RKO (cell line): ENCODE data around the gene MAPT.

ENCODE experiments used
- DNase-seq: peaks from one replicate; pipeline ENCODE4 v3.0.0-alpha.2; 2016; ENCODE audit warnings: low spot score

MAPT gene

GRCh38 chr17:45974916-45975630, 80.7 kb downstream of the MAPT start:
- DNase-seq = no peak

GRCh38 chr17:45975640-45976295, 81.4 kb downstream of the MAPT start:
- DNase-seq = no peak

GRCh38 chr17:45976391-45976754, 82.0 kb downstream of the MAPT start:
- DNase-seq = no peak

- no peak for DNase-seq
These were observed 82.6 kb downstream of the MAPT start for GRCh38 chr17:45976755-45977505.

- no peak for DNase-seq
These were observed 83.1 kb downstream of the MAPT start for GRCh38 chr17:45977506-45977824.

- no peak for DNase-seq
These were observed 83.7 kb downstream of the MAPT start for GRCh38 chr17:45977976-45978626.

GRCh38 chr17:45979137-45979536, 84.8 kb downstream of the MAPT start:
- DNase-seq = no peak

GRCh38 chr17:45980855-45981254, 86.5 kb downstream of the MAPT start:
- DNase-seq = no peak

GRCh38 chr17:45981306-45981705, 87.0 kb downstream of the MAPT start:
- DNase-seq = no peak

GRCh38 chr17:45982791-45983613, 88.6 kb downstream of the MAPT start:
- DNase-seq = no peak

- DNase-seq = no peak
These were observed 89.4 kb downstream of the MAPT start for GRCh38 chr17:45983614-45984310.

- no peak for DNase-seq
These were observed 90.0 kb downstream of the MAPT start for GRCh38 chr17:45984368-45984767.

GRCh38 chr17:45985447-45985846, 91.1 kb downstream of the MAPT start:
- DNase-seq = no peak

GRCh38 chr17:45986056-45986455, 91.7 kb downstream of the MAPT start:
- DNase-seq = no peak

GRCh38 chr17:45987706-45988105, 93.4 kb downstream of the MAPT start:
- no peak for DNase-seq

GRCh38 chr17:45989759-45990158, 95.4 kb downstream of the MAPT start:
- DNase-seq = no peak

- DNase-seq = no peak
These were observed 96.5 kb downstream of the MAPT start for GRCh38 chr17:45990886-45991285.

- no peak for DNase-seq
These were observed 97.0 kb downstream of the MAPT start for GRCh38 chr17:45991341-45991740.

GRCh38 chr17:45992175-45992574, 97.8 kb downstream of the MAPT start:
- DNase-seq = no peak

GRCh38 chr17:45992904-45993303, 98.5 kb downstream of the MAPT start:
- no peak for DNase-seq

- no peak for DNase-seq
These were observed 99.7 kb downstream of the MAPT start for GRCh38 chr17:45993962-45994627.
